Jurkat, Clone E6-1 (cell line): ENCODE measurements around the gene SPAG17.
A peak's percentile ranks its signal among the peaks of the same experiment; 100 is the strongest.
"Not testable (repeated sequence)": the region's sequence is repeated elsewhere in the genome, so short reads cannot be mapped to it uniquely, and the experiment has no call there.

ENCODE experiments used
- DNase-seq: peaks from one replicate; pipeline ENCODE4 v3.0.0-alpha.2; 2011; ENCODE audit warnings: low read depth, low spot score
- H3K4me3 ChIP-seq: 2 replicates; pipeline ENCODE4 v1.5.1; 2011; ENCODE audit warnings: mild to moderate bottlenecking, low read length, control low read depth, moderate library complexity

Gene SPAG17

DNA sequence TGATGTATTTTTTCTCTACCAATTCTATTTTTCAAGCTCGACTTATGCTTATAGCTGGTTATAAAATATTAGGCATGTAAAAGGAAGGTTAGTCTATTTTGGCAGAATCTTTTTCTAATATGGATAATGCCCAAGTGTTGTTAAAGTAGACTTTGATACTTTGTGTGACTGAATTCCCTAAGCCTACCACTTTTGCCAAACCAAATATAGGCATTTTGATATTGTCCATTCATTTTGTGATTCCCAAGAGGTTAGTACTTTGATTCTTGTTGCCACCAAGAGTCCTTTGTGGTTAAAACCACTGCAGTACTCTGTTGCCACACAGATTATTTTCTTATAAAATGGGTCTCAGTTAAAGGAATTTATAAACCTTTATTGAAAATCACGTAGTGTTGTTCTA is 251.3 kb downstream of the SPAG17 start:
- H3K4me3 ChIP-seq = no peak overlapping the region
- DNase-seq = no peak

DNA sequence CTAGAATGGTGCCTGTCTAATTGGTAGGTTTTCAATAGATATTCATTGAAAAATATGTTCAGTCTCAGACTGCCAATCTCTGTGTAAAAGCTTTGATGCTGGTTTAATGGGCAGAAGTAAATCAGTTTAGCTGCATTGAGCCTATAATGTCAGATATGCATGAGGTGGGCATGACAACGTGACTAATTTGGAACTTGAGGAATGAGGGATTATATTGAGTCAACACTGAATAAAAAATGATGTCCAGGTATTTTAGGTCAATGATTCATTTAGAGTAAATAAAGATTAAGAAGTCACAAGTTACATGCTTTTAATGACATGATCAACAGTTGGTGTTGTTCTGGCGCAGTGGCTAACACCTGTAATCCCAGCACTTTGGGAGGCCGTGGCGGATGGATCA is 252.5 kb downstream of the SPAG17 start:
- no peak for DNase-seq
- H3K4me3 ChIP-seq = no peak overlapping the region

GRCh38 chr1:117930484-117930883 is 254.5 kb downstream of the SPAG17 start:
- no peak for DNase-seq
- H3K4me3 ChIP-seq = peak overlapping the region; percentile 85

GRCh38 chr1:117930173-117930447 is 254.9 kb downstream of the SPAG17 start:
- no peak for DNase-seq
- H3K4me3 ChIP-seq = peak overlapping the region; percentile 85

DNA sequence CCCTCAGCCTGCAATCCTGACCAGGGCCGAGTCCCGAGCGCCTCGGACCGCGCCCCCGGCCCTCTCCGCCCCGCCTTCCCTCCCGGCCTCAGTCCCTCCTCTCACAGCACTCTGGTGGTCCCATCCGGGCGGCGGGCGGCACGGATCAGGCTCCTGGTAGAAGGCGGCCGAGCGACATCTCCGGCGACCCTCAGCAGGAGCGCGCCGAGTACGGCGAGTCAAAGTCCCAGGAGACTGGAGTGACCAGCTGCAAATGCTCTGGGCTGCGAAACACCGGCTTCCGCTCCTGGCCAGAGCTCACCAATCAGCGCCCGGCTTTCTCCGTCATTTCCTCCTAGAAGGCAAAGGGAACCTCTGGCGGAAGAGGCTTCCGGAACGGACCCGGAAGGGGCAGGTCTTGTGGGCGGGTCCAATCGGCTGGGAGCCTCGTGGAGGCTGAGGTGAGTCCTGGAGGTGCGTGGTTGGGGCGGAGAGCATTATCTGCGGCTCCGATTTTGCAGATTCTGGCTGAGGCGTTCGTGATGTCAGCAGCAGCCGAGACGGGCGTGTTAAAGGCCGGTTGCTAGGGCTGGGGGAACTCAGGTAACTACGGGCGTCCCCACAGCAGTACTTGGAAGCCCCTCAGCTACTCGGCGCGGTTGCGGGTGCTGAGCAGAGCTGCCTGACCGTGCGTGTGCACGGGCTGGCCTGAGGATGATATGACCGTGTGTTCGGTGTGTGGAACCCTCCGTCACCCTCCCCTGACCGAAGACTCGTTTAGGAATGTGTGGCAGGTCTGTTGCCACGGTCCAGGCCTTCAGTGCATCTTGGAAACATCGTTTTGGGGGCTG is 255.5 kb downstream of the SPAG17 start, which contains the start of the genes GDAP2 and WDR3:
GDAP2 (minus strand) TSS at position 279 of the 830 bp plus-strand sequence. CDS start 9,264 bp downstream, outside the sequence.
WDR3 (plus strand) TSS at position 397 of the 830 bp plus-strand sequence. CDS start 3,581 bp downstream, outside the sequence.
- H3K4me3 ChIP-seq = peak within 1 kb of the TSS; percentile 85
- peak; percentile 91 for DNase-seq

- no peak for DNase-seq
- H3K4me3 ChIP-seq = peak overlapping the region; percentile 85
Measured at GRCh38 chr1:117928881-117929342, 256.1 kb downstream of the SPAG17 start.

DNA sequence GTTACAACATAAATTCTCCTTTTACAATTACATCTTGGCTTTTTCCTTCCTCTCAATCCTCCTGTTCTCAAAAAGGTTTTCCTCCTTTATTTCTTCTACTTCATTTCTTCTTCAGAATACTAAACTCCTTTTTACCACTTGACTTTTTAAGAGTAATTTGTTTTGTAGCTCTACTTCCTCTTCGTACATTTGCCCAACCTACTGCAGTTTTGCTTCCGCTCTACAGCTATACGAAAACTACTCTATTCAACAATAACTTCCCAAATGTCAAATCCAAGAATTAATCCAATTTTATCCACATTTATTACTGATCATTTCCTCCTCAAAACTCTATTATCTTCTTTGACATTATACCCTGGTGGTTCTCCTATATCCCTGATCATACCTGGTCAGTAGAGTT is 259.0 kb downstream of the SPAG17 start:
- no peak for DNase-seq
- H3K4me3 ChIP-seq = no peak overlapping the region

- H3K4me3 ChIP-seq, DNase-seq: not testable (repeated sequence)
Measured at GRCh38 chr1:117922717-117923116, 262.3 kb downstream of the SPAG17 start.

DNA sequence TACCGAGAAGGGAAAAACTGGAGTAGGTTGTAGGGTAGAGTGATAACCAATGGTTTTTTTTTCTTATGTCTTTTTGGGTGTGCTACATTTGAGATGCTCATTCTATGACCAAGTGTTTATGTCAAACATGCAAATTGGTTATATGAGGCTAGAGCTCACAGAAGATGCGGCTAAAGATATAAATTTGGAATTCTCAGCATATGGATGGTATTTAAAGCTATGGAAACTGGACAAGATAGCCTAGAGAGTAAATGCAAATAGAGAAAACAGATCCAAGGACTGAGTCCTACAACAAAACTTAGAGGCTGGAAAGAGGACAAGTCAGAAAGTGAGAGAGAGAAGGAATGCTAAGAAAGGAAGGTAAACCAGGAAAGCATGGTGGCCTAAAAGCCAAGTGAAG is 263.0 kb downstream of the SPAG17 start:
- DNase-seq = no peak
- no peak overlapping the region for H3K4me3 ChIP-seq

- no peak for DNase-seq
- no peak overlapping the region for H3K4me3 ChIP-seq
Measured at GRCh38 chr1:117919376-117919775, 265.7 kb downstream of the SPAG17 start.

DNA sequence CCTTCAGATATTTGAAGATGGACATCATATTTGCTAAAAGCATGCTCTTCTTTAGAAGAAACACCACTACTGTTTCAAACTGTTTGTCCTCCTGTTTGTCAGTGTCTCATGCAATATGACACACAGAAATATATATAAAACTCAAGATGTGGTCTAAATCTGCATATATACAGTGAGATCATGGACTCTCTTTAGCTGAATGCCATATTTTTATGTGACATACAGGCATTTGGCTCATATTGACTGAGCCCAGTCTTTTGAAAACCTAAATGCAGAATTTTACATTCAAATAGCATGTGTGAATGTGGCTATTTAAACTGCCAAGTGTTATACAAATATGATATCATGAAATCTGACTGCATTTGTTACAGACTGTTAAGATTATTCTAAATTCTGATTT is 274.0 kb downstream of the SPAG17 start:
- no peak overlapping the region for H3K4me3 ChIP-seq
- no peak for DNase-seq

GRCh38 chr1:117905019-117905418 is 280.0 kb downstream of the SPAG17 start:
- no peak overlapping the region for H3K4me3 ChIP-seq
- no peak for DNase-seq

- no peak for DNase-seq
- H3K4me3 ChIP-seq = no peak overlapping the region
Measured at GRCh38 chr1:117904485-117904884, 280.5 kb downstream of the SPAG17 start.
